HG02840 (cell line): ENCODE measurements around the gene CAMTA2.
"Not testable (repeated sequence)": the region's sequence is repeated elsewhere in the genome, so short reads cannot be mapped to it uniquely, and the experiment has no call there.

Experiments
- ATAC-seq: cut with Tn5 transposase; IDR thresholded peaks from one replicate; pipeline ENCODE4 v1.9.1; 2021; ENCODE audit warnings: mild to moderate bottlenecking, moderate library complexity, moderate number of reproducible peaks; ENCODE audit not compliant: unreplicated experiment, low FRiP score

Gene CAMTA2

DNA sequence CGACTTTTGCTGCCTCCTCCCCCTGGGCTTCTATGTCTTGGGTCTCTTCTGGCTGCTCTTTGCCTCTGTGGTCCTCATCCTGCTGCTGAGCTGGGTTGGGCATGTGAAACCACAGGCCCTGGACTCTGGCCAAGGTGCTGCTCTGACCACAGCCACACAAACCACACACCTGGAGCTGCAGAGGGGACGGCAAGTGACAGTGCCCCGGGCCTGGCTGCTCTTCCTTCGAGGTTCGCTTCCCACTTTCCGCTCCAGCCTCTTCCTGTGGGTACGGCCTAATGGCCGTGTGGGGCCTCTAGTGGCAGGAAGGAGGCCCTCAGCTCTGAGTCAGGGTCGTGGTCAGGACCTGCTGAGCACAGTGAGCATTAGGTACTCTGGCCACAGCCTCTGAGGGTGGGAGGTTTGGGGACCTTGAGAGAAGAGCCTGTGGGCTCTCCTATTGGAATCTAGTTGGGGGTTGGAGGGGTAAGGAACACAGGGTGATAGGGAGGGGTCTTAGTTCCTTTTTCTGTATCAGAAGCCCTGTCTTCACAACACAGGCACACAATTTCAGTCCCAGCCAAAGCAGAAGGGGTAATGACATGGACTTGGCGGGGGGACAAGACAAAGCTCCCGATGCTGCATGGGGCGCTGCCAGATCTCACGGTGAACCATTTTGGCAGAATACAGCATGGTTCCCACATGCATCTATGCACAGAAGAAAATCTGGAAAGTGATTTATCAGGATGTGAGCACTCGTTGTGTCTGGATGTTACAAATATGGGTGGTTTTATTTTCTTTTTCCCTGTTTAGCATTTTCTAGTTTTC is 53.1 kb downstream of the CAMTA2 start:
- no peak for ATAC-seq

DNA sequence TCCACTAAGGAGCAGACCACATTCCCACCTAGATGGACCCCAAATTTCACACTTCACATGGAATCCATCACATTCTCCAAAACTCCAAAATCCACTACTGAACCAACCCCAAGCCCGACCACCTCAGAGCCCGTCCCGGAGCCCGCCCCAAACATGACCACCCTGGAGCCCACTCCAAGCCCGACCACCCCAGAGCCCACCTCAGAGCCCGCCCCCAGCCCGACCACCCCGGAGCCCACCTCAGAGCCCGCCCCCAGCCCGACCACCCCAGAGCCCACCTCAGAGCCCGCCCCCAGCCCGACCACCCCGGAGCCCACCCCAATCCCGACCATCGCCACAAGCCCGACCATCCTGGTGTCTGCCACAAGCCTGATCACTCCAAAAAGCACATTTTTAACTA is 53.8 kb downstream of the CAMTA2 start:
- no peak for ATAC-seq

DNA sequence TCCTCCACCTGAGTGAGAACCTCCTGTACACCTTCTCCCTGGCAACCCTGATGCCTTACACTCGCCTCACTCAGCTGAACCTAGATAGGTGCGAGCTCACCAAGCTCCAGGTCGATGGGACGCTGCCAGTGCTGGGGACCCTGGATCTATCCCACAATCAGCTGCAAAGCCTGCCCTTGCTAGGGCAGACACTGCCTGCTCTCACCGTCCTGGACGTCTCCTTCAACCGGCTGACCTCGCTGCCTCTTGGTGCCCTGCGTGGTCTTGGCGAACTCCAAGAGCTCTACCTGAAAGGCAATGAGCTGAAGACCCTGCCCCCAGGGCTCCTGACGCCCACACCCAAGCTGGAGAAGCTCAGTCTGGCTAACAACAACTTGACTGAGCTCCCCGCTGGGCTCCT is 54.7 kb downstream of the CAMTA2 start:
- no peak for ATAC-seq

DNA sequence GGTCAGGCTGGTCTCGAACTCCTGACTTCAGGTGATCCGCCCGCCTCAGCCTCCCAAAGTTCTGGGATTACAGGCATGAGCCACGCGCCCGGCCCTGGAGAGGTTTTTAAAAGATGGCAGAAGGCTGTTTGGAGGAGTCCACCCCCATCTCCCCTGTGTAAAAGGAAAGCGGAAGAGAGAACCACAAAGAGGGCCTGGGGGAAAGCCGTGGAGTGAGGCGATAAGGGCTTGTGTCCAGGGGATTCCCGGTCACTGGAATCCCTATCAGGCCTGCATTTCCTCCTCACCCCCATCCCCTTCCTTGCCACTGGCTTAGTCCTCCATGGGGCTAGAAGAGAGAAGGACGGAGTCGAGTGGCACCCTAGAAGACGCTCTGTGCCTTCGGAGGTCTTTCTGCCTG is 55.5 kb downstream of the CAMTA2 start, which contains the start of gene GP1BA:
Gene GP1BA (plus strand): TSS at position 315 of the 400 bp plus-strand sequence. CDS start 328 bp downstream, outside the sequence.
- no peak for ATAC-seq

DNA sequence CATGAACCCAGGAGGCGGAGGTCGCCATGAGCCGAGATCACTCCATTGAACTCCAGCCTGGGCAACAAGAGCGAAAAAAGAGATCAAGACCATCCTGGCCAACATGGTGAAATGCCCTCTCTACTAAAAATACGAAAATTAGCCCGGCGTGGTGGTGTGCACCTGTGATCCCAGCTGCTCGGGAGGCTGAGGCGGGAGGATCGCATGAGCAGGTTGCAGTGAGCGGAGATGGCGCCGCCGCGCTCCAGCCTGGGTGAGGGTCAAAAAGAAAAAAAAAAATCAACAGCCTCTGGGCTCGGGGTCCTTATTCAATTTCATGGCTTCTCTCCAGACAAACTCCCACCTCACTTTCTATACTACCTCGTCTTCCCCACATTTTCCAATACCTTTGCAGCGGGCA is 58.6 kb downstream of the CAMTA2 start:
- ATAC-seq = no peak

DNA sequence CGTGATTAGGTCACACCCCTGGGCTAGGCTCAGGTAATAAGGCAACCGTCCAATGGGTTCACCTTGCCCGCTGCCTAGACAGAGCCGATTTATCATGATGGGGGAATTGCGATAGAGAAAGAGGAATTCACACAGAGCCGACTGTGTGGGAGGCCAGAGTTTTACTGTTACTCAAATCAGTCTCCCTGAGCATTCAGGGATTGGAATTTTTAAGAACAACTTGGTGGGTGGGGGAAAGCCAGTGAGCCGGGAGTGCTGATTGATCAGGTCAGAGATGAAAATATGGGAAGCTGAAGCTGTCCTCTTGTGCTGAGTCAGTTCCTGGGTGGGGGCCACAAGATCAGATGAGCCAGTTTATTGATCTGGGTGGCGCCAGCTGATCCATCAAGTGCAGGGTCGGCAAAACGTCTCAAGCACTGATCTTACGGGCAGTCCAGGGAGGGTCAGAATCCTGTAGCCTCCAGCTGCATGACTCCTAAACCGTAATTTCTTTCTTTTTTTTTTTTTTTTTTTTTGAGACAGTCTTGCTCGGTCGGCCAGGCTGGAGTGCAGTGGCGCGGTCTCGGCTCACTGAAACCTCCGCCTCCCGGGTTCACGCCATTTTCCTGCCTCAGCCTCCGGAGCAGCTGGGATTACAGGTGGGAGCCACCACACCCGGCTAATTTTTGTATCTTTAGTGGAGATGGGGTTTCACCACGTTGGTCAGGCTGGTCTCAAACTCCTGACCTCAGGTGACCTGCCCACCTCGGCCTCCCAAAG is 60.7 kb downstream of the CAMTA2 start:
- ATAC-seq = not testable (repeated sequence)

DNA sequence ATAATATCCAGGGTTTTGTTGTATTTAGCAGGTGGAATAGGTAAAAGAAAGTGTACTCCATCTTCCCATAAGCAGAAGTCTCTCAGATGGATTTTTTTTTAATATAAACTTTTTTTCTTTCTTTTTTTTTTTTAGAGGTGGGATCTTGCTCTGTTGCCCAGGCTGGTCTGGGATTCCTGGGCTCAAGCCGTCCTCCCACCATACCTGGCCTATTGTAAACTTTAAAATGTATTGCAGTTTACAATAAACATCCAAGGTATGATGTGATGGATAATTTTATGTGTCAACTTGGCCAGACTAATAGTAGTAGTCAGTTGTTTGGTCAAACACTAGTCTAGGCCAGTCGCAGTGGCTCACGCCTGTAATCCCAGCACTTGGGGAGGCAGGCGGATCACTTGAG is 66.2 kb downstream of the CAMTA2 start:
- no peak for ATAC-seq

DNA sequence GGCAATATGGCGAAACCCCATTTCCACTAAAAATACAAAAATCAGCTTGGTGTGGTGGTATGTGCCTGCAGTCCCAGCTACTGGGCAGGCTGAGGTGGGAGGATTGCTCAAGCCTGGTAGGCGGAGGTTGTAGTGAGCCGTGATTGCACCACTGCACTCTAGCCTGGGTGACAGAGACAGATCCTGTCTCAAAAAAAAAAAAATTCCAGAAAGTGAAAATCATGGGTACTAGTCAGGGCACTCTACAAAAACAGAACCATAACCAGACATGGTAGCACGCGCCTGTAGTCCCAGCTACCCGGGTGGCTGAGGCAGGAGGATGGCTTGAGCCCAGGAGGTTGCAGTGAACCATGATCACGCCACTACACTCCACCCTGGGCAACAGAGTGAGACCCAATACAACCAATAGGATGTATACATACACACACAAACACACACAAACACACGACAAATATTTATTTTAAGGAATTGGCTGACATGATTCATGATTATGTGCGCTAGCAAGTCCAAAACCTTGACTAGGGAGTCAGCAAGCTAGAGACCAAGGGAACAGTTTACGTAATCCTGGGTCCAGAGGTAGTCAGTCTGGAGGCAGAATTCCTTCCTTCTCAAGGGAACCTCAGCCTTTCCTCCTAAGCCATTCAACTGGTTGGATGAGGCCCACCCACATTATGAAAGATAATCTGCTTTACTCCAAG is 67.0 kb downstream of the CAMTA2 start:
- no peak for ATAC-seq

DNA sequence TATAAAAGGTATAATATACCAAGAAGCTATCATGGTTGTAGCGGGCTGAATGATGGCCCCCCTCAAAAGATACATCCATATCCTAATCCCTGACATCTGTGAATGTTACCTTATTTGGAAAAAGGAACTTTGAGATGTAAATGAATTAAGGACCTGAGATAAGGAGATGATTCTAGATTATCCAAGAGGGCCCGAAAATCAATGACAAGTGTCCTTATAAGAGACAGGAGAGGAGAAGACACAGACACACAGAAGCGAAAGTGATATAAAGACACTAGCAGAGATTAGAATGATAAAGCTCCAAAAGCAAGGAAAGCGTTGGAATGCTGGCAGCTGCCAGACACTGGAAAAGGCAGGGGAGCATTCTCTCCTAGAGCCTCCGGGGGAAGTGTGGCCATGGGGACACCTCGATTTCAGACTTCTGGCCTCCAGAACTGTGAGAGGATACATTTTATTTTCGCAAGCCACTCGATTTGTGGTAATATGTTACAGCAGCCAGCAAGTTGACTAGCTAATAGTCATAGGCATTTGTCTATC is 67.9 kb downstream of the CAMTA2 start:
- ATAC-seq = no peak
